BJ (cell line): Measurements from ENCODE around the gene SPRR1A. TPM values are rescaled to one million over a fixed set of nuclear protein-coding genes. Genes with fewer than 3 reads are reported as not detected.

Experiments used
- CTCF ChIA-PET: fragments of 350-600 bp; formaldehyde crosslinking; extraction: SDS; loops from one replicate; lab custom pipeline; 2021; ENCODE audit warnings: antibody characterized with exemption, inconsistent platforms; lab: Yijun Ruan, JAX
- POLR2A ChIA-PET: fragments of 300-600 bp; sonication (Branson Sonifier 250); formaldehyde crosslinking; extraction: SDS; loops from one replicate; lab custom pipeline; 2021; ENCODE audit warnings: antibody characterized with exemption; lab: Charles Lee
- DNase-seq: peaks from one replicate; pipeline ENCODE4 v3.0.0-alpha.2; 2011; ENCODE audit warnings: low read depth
- H3K27me3 ChIP-seq: 2 replicates; pipeline ENCODE4 v1.6.0; 2011; ENCODE audit warnings: low read length; ENCODE audit not compliant: control insufficient read depth, insufficient read depth
- H3K36me3 ChIP-seq: 2 replicates; pipeline ENCODE4 v1.5.1; 2011; ENCODE audit warnings: low read length; ENCODE audit not compliant: control insufficient read depth, insufficient read depth
- H3K4me3 ChIP-seq: 2 replicates; pipeline ENCODE4 v1.5.1; 2011; ENCODE audit warnings: low read depth, mild to moderate bottlenecking, control low read depth, low read length
- polyA plus RNA-seq: library from polyadenylated mRNA; depleted of rRNA; stranded (reverse); fragments of >200 nt; gene quantifications from 2 replicates; pipeline ENCODE4 v1.2.3, GENCODE V29; 2011
- TF ChIP-seq, protein P1 (sequence below): IDR thresholded peaks from 2 replicates; pipeline ENCODE4 v1.5.1; 2011; ENCODE audit warnings: low read depth, mild to moderate bottlenecking, control low read depth, inconsistent platforms, low read length, moderate library complexity; ENCODE audit not compliant: insufficient read depth

Gene SPRR1A
- polyA plus RNA-seq, 1 experiment: not detected

DNA sequence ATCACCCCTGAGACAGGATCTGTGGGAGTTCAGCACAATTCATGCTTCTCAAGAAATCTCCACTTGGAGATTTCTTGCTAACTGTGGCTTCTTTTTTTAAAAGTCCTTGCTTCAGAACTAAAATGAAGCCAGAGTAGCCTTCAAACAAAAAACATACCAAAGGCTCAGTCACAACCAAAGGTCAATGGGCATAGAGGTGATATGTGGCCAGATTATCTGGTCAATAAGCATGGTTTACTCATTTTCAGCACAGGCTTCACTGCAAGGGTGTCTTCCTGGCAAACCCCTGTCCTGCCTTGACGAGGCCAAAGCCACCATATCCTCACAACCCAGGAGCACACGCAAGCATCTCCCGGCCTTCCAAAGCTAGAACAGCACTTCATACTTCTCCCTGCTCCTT, 24.6 kb upstream of the SPRR1A start:
- TF ChIP-seq, protein P1, sequence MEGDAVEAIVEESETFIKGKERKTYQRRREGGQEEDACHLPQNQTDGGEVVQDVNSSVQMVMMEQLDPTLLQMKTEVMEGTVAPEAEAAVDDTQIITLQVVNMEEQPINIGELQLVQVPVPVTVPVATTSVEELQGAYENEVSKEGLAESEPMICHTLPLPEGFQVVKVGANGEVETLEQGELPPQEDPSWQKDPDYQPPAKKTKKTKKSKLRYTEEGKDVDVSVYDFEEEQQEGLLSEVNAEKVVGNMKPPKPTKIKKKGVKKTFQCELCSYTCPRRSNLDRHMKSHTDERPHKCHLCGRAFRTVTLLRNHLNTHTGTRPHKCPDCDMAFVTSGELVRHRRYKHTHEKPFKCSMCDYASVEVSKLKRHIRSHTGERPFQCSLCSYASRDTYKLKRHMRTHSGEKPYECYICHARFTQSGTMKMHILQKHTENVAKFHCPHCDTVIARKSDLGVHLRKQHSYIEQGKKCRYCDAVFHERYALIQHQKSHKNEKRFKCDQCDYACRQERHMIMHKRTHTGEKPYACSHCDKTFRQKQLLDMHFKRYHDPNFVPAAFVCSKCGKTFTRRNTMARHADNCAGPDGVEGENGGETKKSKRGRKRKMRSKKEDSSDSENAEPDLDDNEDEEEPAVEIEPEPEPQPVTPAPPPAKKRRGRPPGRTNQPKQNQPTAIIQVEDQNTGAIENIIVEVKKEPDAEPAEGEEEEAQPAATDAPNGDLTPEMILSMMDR: no peak
- ChIA-PET CTCF (no interaction called here), POLR2A (no interaction called here)

DNA sequence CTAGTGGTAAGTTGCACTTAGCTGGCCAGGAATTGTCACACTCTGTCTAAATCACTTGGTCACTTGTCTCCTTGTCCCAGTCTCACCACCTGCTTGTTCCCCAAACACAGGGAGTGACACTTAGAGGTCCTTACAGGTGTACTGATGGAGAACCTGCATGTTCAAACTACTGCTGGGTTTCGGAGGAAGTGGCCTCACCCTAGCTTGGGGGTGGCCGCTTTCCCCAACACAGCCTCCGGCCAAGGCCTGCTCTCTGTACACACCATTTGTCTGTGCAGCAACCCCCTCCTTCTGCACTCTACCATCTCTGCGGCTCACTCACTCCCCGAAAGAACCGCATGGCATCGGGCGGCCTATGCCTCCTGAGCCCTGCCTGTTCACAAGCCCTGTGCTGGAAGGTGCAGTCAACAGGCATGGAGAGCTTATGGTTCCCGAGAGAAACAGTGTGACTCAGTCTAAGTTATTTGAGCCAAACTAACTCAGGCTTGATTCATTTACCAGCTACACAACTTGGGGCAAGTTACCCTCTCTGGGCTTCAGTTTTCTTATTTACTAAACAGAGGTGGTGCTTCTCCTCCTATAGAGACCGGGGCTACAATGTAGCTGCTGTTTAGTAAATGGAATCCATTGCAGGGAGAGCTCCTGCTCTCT, 24.0 kb upstream of the SPRR1A start:
- Histone ChIP-seq H3K36me3 (no peaks in the 10 kb centered on the region), H3K27me3 (no peaks in the 10 kb centered on the region), H3K4me3 (no peak overlapping the region)
- TF ChIP-seq, protein P1: no peak
- POLR2A ChIA-PET: no interaction called here
- CTCF ChIA-PET: no interaction called here
- no peak for DNase-seq

More for the DNA sequence above, 24.6 kb upstream of the SPRR1A start:
- H3K36me3 ChIP-seq: no peaks in the 10 kb centered on the region
- H3K4me3 ChIP-seq: no peak overlapping the region
- no peaks in the 10 kb centered on the region for H3K27me3 ChIP-seq
- DNase-seq: no peak

DNA sequence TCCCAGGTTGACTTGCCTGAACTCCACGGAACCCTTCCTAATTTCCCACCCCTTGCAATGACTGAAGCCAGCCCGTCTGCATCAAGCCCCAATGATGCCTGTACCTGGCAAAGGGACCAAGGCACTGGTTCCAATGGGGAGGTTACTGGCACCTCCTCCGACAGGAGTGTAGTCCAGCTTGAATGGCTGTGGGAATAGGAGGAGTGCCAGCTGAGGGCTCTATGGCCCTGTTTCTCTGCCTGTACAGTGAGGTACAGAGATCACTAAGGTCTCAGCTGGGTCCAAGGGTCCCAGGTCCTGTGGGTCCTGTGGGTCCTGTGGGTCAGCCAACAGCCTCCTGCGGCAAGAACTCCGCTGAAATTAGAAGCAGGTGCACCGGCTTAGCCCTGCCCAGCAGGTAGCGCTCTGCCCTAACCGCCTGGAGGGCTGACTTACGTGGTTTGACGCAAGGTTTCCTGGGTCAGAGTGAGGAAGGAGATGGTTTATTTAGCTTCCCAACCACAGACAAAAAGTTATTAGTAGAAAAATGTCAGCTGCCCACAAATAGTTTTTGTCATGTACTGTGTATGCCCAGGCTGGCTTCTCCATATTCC, 23.3 kb upstream of the SPRR1A start:
- ChIA-PET POLR2A (no interaction called here), CTCF (no interaction called here)
- no peak overlapping the region for H3K4me3 ChIP-seq
- TF ChIP-seq, protein P1: no peak
- no peaks in the 10 kb centered on the region for H3K27me3 ChIP-seq
- no peak for DNase-seq
- no peaks in the 10 kb centered on the region for H3K36me3 ChIP-seq

DNA sequence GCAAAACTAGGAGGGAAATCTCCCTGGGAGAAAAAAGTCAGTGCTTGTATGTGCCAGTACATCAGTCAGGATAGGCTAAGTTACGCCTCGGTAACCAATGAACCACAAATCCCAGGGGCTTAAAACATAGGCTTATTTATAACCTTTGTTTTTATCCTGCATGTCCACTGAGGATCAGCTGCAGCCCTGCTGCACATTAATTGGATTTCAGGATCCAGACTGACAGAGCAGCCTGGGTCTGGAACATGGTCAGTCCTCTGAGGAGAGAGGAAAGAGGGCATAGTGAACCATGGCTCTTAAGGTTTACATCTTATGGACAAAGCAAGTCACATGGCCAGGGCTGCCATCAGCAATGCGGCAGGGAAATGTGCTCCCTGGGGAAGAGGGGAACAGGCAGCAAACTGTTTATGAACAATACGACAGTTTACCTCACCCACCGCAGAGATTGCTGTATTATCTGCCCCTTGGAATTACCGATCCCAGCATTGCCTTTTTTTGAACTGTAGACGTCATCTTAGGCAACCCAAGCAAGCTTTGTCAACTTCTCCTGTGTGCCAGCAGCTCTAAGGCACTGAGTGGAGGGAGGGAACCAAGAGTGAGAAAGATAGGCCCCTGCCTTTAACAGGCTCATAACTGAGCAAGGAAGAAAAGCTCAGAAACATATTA, 22.5 kb upstream of the SPRR1A start:
- H3K4me3 ChIP-seq: no peak overlapping the region
- no peak for DNase-seq
- H3K27me3 ChIP-seq: no peaks in the 10 kb centered on the region
- TF ChIP-seq, protein P1: no peak
- ChIA-PET CTCF (no interaction called here), POLR2A (no interaction called here)
- no peaks in the 10 kb centered on the region for H3K36me3 ChIP-seq

DNA sequence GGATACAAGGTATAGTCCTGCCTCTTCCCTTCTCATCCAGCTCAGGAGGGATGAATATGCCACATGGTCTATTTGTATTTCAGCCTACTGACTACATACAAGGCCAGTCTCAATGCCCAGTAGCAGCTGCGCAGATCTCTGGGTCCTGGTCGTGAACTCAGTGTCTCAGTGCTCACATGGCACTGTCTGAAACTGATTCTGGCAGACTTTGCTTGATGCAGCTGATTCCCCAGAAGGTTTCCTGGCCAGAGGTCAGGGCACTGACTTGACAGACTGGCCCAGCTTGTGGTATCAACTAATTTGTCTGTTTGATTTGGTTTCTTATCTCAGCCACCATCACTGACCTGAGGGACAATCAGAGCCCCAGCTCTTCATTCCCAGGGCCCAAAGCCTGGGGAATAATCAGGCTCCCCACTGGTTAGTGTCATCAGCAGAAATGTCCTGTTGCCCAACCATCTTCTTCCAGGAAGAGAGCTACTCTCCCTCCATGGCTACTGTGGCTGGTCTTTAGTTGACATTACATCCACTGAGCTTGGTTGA, 20.9 kb upstream of the SPRR1A start:
- ChIA-PET CTCF (interaction anchor here (0.6 kb wide), 1 partner anchor 54 kb away, joined by 3 read pairs; no protein-coding TSS in a partner anchor), POLR2A (no interaction called here)
- TF ChIP-seq, protein P1: no peak

More for the DNA sequence above, 20.9 kb upstream of the SPRR1A start:
- Histone ChIP-seq H3K4me3 (no peak overlapping the region), H3K36me3 (no peaks in the 10 kb centered on the region), H3K27me3 (no peaks in the 10 kb centered on the region)
- no peak for DNase-seq
